ENCODE data around the gene RAB10.

DNA sequence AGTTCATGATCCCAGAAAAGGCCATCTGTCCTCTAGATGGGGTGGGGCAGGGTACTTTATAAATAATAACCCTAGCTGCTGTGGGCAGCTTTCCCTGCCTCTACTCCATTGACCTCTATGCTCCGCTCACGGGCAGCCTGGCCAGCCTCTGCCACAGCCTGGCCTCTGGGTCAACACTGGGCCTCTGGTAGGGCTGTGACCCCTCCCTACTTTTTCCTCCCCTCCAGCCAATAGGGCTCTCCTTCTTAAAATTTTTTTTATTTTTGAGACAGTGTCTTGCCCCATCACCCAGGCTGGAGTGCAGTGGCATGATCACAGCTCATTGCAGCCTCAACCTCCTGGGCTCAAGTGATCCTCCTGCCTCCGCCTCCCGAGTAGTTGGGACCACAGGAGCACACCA is 134.9 kb downstream of the RAB10 start:
- TF ChIP-seq, protein P1, sequence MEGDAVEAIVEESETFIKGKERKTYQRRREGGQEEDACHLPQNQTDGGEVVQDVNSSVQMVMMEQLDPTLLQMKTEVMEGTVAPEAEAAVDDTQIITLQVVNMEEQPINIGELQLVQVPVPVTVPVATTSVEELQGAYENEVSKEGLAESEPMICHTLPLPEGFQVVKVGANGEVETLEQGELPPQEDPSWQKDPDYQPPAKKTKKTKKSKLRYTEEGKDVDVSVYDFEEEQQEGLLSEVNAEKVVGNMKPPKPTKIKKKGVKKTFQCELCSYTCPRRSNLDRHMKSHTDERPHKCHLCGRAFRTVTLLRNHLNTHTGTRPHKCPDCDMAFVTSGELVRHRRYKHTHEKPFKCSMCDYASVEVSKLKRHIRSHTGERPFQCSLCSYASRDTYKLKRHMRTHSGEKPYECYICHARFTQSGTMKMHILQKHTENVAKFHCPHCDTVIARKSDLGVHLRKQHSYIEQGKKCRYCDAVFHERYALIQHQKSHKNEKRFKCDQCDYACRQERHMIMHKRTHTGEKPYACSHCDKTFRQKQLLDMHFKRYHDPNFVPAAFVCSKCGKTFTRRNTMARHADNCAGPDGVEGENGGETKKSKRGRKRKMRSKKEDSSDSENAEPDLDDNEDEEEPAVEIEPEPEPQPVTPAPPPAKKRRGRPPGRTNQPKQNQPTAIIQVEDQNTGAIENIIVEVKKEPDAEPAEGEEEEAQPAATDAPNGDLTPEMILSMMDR (IDR thresholded peaks at IDR 0.05): no peak
- TF ChIP-seq POLR2A (IDR thresholded peaks at IDR 0.05): no peak

Measured in thyroid gland (tissue), 4 donors.